GM19193 (cell line): ENCODE results near the gene ALAD.

Source experiments
- POLR2A ChIP-seq: IDR thresholded peaks from 4 replicates; pipeline ENCODE4 v1.6.1; 2011; ENCODE audit not compliant: insufficient read depth, insufficient read length; ENCODE audit errors: extremely low read depth

Gene ALAD

GRCh38 chr9:113409481-113409880 is 8.4 kb upstream of the ALAD start:
- TF ChIP-seq POLR2A = no peak

GRCh38 chr9:113403646-113404045 is 2.6 kb upstream of the ALAD start:
- TF ChIP-seq POLR2A = no peak

GRCh38 chr9:113399646-113400200 is 1.4 kb downstream of the ALAD start:
- TF ChIP-seq POLR2A = no peak

DNA sequence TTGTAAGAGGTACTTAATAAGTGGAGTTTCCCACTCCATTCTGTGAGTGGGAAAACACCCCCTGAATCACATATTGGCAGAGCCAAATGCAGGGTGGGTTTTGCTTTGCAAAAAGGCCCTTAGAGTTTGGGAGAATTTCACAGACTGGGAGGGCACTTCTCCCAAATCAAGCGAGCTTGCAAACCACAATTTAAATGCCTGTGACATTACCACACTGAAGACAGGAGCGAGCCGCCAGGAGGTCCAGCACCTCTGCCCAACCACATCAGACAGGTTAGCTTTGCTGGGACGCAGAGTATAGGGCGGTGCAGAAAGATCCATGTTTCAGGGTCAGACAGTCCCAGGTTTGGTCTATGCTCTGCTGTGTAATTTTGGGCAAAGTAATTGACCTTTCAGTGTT is 2.3 kb downstream of the ALAD start:
- TF ChIP-seq POLR2A = no peak

DNA sequence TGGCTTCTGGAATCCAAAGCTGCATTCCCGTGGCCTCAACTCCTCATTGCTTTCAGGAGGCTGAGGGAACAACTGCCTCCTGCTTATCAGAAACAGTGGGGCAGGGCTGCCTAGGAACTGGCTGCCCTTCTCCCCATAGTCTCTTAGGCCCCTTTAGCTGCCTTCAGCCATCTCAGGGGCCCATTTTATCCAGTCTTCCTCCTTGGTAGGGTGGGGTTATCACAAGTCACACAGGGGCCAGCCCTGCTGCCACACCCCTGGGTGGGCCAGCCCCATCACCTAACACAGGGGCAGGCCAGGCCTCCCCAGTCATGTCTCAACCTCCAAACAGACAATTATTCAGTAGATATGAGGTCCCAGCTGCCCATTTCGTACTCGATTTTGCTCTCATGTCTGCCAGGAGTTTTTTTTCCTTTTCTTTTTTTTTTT is 3.9 kb downstream of the ALAD start:
- TF ChIP-seq POLR2A = no peak

GRCh38 chr9:113395000-113395861 is 5.9 kb downstream of the ALAD start:
- TF ChIP-seq POLR2A = no peak

GRCh38 chr9:113393281-113393680 is 7.8 kb downstream of the ALAD start:
- no peak for TF ChIP-seq POLR2A

- TF ChIP-seq POLR2A = no peak
These were observed 9.2 kb downstream of the ALAD start for GRCh38 chr9:113391917-113392316.

DNA sequence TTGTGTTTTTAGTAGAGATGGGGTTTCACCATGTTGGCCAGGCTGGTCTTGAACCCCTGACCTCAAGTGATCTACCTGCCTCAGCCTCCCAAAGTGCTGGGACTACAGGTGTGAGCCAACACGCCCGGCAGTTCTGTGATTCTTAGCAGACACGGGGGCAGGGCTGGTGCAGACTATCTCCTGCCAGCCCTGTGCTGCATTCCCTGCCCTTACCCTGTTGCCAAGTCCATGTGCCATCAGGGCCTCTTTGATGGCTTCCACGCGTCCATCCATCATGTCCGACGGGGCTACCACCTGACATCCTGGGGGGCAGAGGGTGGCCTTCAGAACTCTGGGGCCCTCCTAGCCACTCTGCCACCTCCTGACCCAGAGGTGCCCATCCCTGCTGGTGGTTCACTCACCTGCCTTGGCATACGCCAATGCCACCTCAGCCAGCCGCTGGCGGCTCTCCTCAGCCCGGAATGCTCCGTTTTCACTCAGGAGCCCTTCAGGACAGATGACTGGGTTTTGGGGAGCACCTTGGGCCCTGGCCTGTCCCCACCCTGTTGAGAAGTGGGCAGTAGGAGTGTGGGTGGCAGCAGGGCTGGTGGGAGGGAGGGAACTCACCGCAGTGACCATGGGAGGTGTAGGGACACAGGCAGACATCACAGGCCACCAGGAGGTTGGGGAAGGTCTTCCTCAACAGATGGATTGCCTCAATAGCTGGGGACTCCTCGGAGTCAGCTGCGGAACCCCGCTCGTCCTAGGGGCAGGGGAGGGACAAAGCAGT is 10.7 kb downstream of the ALAD start:
- TF ChIP-seq POLR2A = no peak

GRCh38 chr9:113389451-113389850 is 11.6 kb downstream of the ALAD start:
- TF ChIP-seq POLR2A = no peak

DNA sequence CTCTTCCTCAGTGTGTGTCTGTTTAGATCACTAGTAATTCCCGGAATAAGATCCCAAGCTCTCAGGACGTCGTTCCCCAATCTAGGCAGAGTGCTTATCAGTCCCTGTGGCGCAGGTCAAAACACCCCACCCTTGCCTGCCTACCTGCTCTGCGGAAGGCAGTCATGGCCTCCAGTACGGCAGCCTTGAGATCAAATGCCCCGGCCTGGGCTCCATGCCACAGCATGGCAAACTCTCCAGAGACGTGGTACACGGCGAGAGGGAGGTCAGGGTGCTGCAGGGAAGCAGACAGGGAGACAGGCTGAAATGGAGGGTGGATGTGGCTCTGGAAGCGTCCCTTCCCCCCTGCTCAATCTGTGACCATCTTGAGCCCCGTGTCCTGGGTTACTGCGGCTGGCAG is 12.3 kb downstream of the ALAD start:
- TF ChIP-seq POLR2A = no peak

- TF ChIP-seq POLR2A = no peak
These were observed 13.4 kb downstream of the ALAD start for GRCh38 chr9:113387560-113388230.

DNA sequence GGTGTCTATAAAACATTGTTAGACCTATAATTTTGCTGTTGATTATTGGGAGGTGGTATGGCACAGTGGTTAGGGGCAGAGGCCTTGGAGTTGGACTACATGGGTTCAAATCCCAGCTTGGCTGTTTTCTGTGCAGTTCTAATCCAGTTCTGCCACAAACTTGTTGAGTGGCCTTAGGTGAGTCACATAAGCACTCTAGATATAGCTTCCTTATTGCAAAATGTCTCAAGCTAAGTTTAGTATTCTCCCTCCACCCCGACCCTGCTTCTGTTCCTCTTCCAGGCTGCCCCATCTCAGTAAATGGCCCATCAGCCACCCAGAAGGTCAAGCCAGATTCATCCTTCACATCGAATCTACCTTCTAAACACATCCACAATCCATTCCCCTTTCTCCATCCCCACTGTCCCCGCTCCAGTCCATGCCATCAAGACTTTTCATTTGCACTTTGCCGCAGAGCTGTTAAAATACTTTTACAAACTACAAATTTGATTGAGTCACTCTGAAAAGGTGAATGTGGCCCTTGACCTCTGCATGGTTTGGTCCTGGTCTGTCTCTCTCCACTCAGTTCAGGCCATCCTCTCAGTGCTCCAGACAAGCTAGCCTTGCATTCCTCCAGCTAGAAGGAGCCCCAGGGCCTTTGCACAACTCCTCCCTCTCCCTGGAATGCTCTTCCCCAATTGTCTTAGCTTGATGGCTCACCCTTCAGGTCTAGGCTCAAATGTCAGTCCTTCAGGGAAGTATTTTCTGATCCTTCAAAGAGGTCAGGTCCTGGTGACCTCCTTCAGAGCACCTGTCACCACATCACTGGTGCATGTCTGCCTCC is 14.3 kb downstream of the ALAD start:
- TF ChIP-seq POLR2A = no peak

DNA sequence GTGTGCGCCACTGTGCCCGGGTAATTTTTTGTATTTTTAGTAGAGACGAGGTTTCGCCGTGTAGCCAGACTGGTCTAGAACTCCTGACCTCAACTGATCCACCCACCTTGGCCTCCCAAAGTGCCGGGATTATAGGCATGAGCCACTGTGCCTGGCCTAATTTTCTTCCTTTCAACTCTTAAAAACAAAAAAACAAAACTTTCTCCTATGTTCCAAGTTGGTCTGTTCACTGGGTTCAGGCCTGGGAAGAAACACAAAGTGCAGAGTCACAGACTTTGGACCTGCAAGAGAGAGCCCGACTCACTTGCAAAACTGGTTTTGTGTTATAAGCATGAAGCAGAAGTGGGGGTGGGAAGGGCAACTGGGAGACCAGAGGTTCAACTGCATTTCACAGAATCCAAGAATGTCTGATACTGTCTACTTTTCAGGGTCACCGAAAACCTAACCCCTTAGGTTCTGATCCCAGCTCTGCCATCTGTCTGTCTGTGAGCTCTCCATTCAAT is 19.1 kb downstream of the ALAD start:
- no peak for TF ChIP-seq POLR2A
